K562 (cell line): ENCODE data around the gene BANP. TPM values are rescaled to one million over a fixed set of nuclear protein-coding genes. Genes with fewer than 3 reads are reported as not detected.

Experiments used
- ATAC-seq: fragments of 200-7000 bp; cut with Tn5 transposase; 3 replicates; pipeline ENCODE4 v1.9.1; 2020; ENCODE audit warnings: moderate library complexity
- BruUV-seq: library from RNA; stranded (reverse); fragments of 400-500 nt; replicated peaks from 2 replicates; lab custom pipeline; 2021; lab: Mats Ljungman, UMichigan
- CTCF ChIA-PET: fragments of 300-600 bp; formaldehyde crosslinking; extraction: SDS; loops from one replicate; lab custom pipeline; 2021; ENCODE audit warnings: low intra/inter-chr PET ratio; lab: Yijun Ruan, JAX
- POLR2A ChIA-PET: fragments of 300-600, 350-650 bp; sonication (Branson Sonifier 250); formaldehyde crosslinking; extraction: SDS; loops from one replicate; lab custom pipeline; 2021; ENCODE audit warnings: antibody characterized with exemption, inconsistent platforms; lab: Yijun Ruan, JAX
- DNase-seq, 4 experiments: peaks; one replicate each; pipeline versions ENCODE4 v3.0.0 to v3.0.0-alpha.2; 2011 to 2018; ENCODE audit warnings: low spot score in 3 of 4, mixed read lengths in 3 of 4; ENCODE audit errors: extremely low read depth in 1 of 4
- FAIRE-seq: peaks from 2 replicates; lab custom pipeline; 2011; peaks lifted over from hg19 to GRCh38; lab: Jason Lieb, UNC
- H2AFZ ChIP-seq: 2 replicates; pipeline ENCODE4 v1.6.0; 2011; ENCODE audit warnings: low read depth, low read length, control low read depth, inconsistent platforms
- H3K27ac ChIP-seq: fragments of 200-600 bp; 3 replicates; pipeline ENCODE4 v1.8.0; 2011; ENCODE audit warnings: low read depth, mild to moderate bottlenecking, control low read depth, inconsistent platforms, low read length, moderate library complexity, mixed read lengths; ENCODE audit errors: extremely low read depth
- H3K27me3 ChIP-seq, 2 experiments: fragments of 300-600 bp in 1 of 2; 2 replicates in 1 of 2; 3 replicates in 1 of 2; pipeline versions ENCODE4 v1.6.0 to v1.8.0; 2011; ENCODE audit warnings: inconsistent platforms in 2 of 2, low read length in 2 of 2, mild to moderate bottlenecking in 1 of 2, mixed read lengths in 1 of 2, moderate library complexity in 1 of 2; ENCODE audit not compliant: control insufficient read depth in 2 of 2, insufficient read depth in 2 of 2
- H3K36me3 ChIP-seq: fragments of 300-600 bp; 3 replicates; pipeline ENCODE4 v1.8.0; 2011; ENCODE audit warnings: mild to moderate bottlenecking, low read length, inconsistent platforms; ENCODE audit not compliant: control insufficient read depth, insufficient read depth
- H3K4me1 ChIP-seq, 2 experiments: fragments of 200-600 bp in 1 of 2; replicated peaks in 1 of 2; 2 replicates in 1 of 2; 3 replicates in 1 of 2; pipeline versions ENCODE4 v1.5.1 to v1.8.0; 2011; ENCODE audit warnings: inconsistent platforms in 2 of 2, low read length in 2 of 2, mild to moderate bottlenecking in 1 of 2, mixed read lengths in 1 of 2, moderate library complexity in 1 of 2; ENCODE audit not compliant: control insufficient read depth in 2 of 2, insufficient read depth in 2 of 2
- H3K4me2 ChIP-seq: 2 replicates; pipeline ENCODE4 v1.6.1; 2011; ENCODE audit warnings: low read length, control low read depth, inconsistent platforms, mixed read lengths; ENCODE audit not compliant: insufficient read depth
- H3K4me3 ChIP-seq: fragments of 200-600 bp; sonication (generic), shearing (Covaris generic); 2 replicates; pipeline ENCODE4 v1.5.1; 2016; ENCODE audit warnings: control low read depth, inconsistent platforms
- H3K79me2 ChIP-seq: fragments of 200-600 bp; 3 replicates; pipeline ENCODE4 v1.8.0; 2011; ENCODE audit warnings: low read length, inconsistent platforms; ENCODE audit not compliant: control insufficient read depth, insufficient read depth
- H3K9ac ChIP-seq, 2 experiments: 2 replicates each; pipeline versions ENCODE4 v1.6.0 to v1.6.1; 2011; ENCODE audit warnings: low read depth in 2 of 2, low read length in 2 of 2, control low read depth in 1 of 2, inconsistent platforms in 1 of 2, mild to moderate bottlenecking in 1 of 2, mixed read lengths in 1 of 2; ENCODE audit not compliant: insufficient read depth in 1 of 2
- H3K9me1 ChIP-seq: one replicate; pipeline ENCODE4 v1.6.0; 2011; ENCODE audit warnings: inconsistent platforms, mild to moderate bottlenecking, low read length, moderate library complexity; ENCODE audit not compliant: control insufficient read depth, insufficient read depth
- H3K9me3 ChIP-seq: replicated peaks from 2 replicates; pipeline ENCODE4 v1.5.1; 2011; ENCODE audit warnings: low read depth, low read length, inconsistent platforms; ENCODE audit not compliant: control insufficient read depth, insufficient read depth
- H4K20me1 ChIP-seq: replicated peaks from 2 replicates; pipeline ENCODE4 v1.6.1; 2011; ENCODE audit warnings: low read length, inconsistent platforms, mixed read lengths; ENCODE audit not compliant: control insufficient read depth, insufficient read depth
- ELK3 ChIP-seq: fragments of 450-650 bp; formaldehyde crosslinking; IDR thresholded peaks from 2 replicates; pipeline ENCODE4 v1.4.0; 2020; ENCODE audit warnings: mild to moderate bottlenecking
- ETV5 ChIP-seq: sonication (generic); formaldehyde crosslinking; IDR thresholded peaks from 2 replicates; pipeline ENCODE4 v1.4.0; 2020; ENCODE audit warnings: low read depth, mild to moderate bottlenecking, missing genetic modification reagents
- EWSR1 ChIP-seq: fragments of 450-650 bp; IDR thresholded peaks from 2 replicates; pipeline ENCODE4 v1.6.1; 2018; ENCODE audit warnings: borderline replicate concordance, mild to moderate bottlenecking, low read depth, moderate library complexity; ENCODE audit not compliant: partially characterized antibody
- RBM17 ChIP-seq: fragments of 200-400 bp; formaldehyde crosslinking; IDR thresholded peaks from 2 replicates; pipeline ENCODE4 v1.6.1; 2017; ENCODE audit warnings: low read depth, mild to moderate bottlenecking, low read length, borderline replicate concordance
- RNF2 ChIP-seq: sonication (generic); IDR thresholded peaks from 2 replicates; pipeline ENCODE4 v1.6.1; 2016
- TOE1 ChIP-seq, 2 experiments: fragments of 450-650 bp in 1 of 2; sonication (generic) in 1 of 2; formaldehyde crosslinking in 1 of 2; IDR thresholded peaks; 2 replicates each; pipeline versions ENCODE4 v1.7.1 to v1.8.0; 2016 to 2022; ENCODE audit warnings: borderline replicate concordance in 2 of 2, mild to moderate bottlenecking in 2 of 2, antibody characterized with exemption in 1 of 2, inconsistent platforms in 1 of 2, low read depth in 1 of 2, missing genetic modification reagents in 1 of 2, moderate library complexity in 1 of 2
- WGBS: fragments of 100-300 bp; shearing (Covaris generic); methylation state at CpG from one replicate; pipeline ENCODE4 v1.1.6; 2016; ENCODE audit warnings: low coverage, mixed read lengths; ENCODE audit not compliant: insufficient coverage; ENCODE audit errors: missing lambda C conversion rate; 5-methylcytosine and 5-hydroxymethylcytosine counted together
- in situ Hi-C: fragments of 300-500 bp; cut with MboI; formaldehyde crosslinking; loops from 4 replicates; pipeline ENCODE4 v1.15.0; 2018; ENCODE audit warnings: inconsistent platforms, mixed read lengths
- intact Hi-C: fragments of 100-400 bp; cut with micrococcal nuclease; formaldehyde crosslinking; loops from 2 replicates; pipeline ENCODE4 v1.14.2; 2022
- polyA plus RNA-seq, 8 experiments: library from polyadenylated mRNA; depleted of rRNA in 4 of 8; stranded (reverse) in 5 of 8; unstranded in 3 of 8; fragments of >200 nt; fragmentation: Nextera tagmentation in 2 of 8; fragmentation: Illumina TruSeq in 1 of 8; extraction: Ambion mirVana in 2 of 8; extraction: Trizol in 1 of 8; gene quantifications; 2 replicates each; pipeline versions ENCODE4 v1.2.1 to v1.2.3, GENCODE V29; 2011 to 2014; ENCODE audit warnings: inconsistent platforms in 1 of 8, missing spikeins in 1 of 8
- total RNA-seq, 7 experiments: library from RNA; depleted of rRNA in 6 of 7; stranded (reverse); fragments of >200 nt in 6 of 7; fragmentation: Illumina TruSeq in 2 of 7; extraction: Trizol in 2 of 7; gene quantifications; 2 replicates each; pipeline versions ENCODE4 v1.2.1 to v1.2.3, GENCODE V29; 2011 to 2021; ENCODE audit warnings: low replicate concordance in 1 of 7

Gene BANP
- total and polyA plus RNA-seq, 9 of the 15 experiments (the other 6 are each of a cell fraction or from before 2014, with no cell fraction given) = 4.6 to 22.1 (median 15.6) TPM

GRCh38 chr16:88058136-88058535 is 106.9 kb downstream of the BANP start:
- no TSS peak for BruUV-seq
- Histone ChIP-seq H2AFZ (no peak overlapping the region), H3K9ac (no peak overlapping the region), H3K4me1 (no peaks in the 10 kb centered on the region), H3K4me3 (no peak overlapping the region), H3K79me2 (no peaks in the 10 kb centered on the region), H3K9me1 (no peaks in the 10 kb centered on the region), H4K20me1 (0 out of 2 replicates have a peak, but pooled peaks cover under 1% of the 10 kb centered on the region), H3K4me2 (no peak overlapping the region), H3K27ac (no peak overlapping the region), H3K9me3 (no peaks in the 10 kb centered on the region), H3K36me3 (no peaks in the 10 kb centered on the region), H3K27me3 (no peaks in the 10 kb centered on the region)
- whole genome bisulfite sequencing = 84% methylated on average over 14 of the region's 14 CpGs
- no peak for TF ChIP-seq TOE1 (IDR thresholded peaks at IDR 0.05; ENCODE audit: borderline replicate concordance)
- no peak for TF ChIP-seq TOE1 (CRISPR knock-in tag; IDR thresholded peaks at IDR 0.05; ENCODE audit: borderline replicate concordance, low read depth)
- no peak for TF ChIP-seq EWSR1
- TF ChIP-seq RNF2 = no peak
- TF ChIP-seq RBM17 = no peak
- TF ChIP-seq ETV5 (CRISPR knock-in tag) = no peak
- TF ChIP-seq ELK3 (CRISPR knock-in tag) = no peak
- in situ Hi-C loops (no loop called here), intact Hi-C loops (no loop called here)
- POLR2A ChIA-PET = no interaction called here
- FAIRE-seq (no peak), ATAC-seq (no peak), DNase-seq (no peak)
- CTCF ChIA-PET = no interaction called here
